ENCODE results near the gene WNT6. TPM values are rescaled to one million over a fixed set of nuclear protein-coding genes. Genes with fewer than 3 reads are reported as not detected.

Gene WNT6
- total RNA-seq, 2 donors from 2014 or later = 0.19 TPM

GRCh38 chr2:218821605-218822211 is 37.9 kb upstream of the WNT6 start:
- no peak overlapping the region for H3K27ac Mint-ChIP-seq
- DNase-seq (no peak), ATAC-seq (replicated peaks in 1 of 2) (no peak)
- no peaks in the 10 kb centered on the region for H3K9me3 Mint-ChIP-seq
- no peaks in the 10 kb centered on the region for H3K4me1 Mint-ChIP-seq (ENCODE audit: low read depth)
- no peaks in the 10 kb centered on the region for H3K36me3 Mint-ChIP-seq (ENCODE audit: insufficient read depth in 2 of 2)
- H3K27me3 Mint-ChIP-seq (ENCODE audit: low read depth) = peaks cover 11% of the 10 kb centered on the region
- no peak overlapping the region for H3K4me3 Mint-ChIP-seq

GRCh38 chr2:218822622-218823021 is 37.0 kb upstream of the WNT6 start:
- Mint-ChIP-seq H3K36me3 (ENCODE audit: insufficient read depth in 2 of 2) (no peaks in the 10 kb centered on the region), H3K27ac (no peak overlapping the region), H3K4me1 (ENCODE audit: low read depth) (no peaks in the 10 kb centered on the region), H3K4me3 (no peak overlapping the region), H3K27me3 (ENCODE audit: low read depth) (peaks cover 2% of the 10 kb centered on the region), H3K9me3 (no peaks in the 10 kb centered on the region)
- no peak for DNase-seq
- ATAC-seq (replicated peaks in 1 of 2) = no peak

- ATAC-seq (replicated peaks in 1 of 2) (no peak), DNase-seq (no peak)
- no peaks in the 10 kb centered on the region for H3K27me3 Mint-ChIP-seq (ENCODE audit: low read depth)
- no peak overlapping the region for H3K4me3 Mint-ChIP-seq
- H3K4me1 Mint-ChIP-seq (ENCODE audit: low read depth) = no peaks in the 10 kb centered on the region
- H3K9me3 Mint-ChIP-seq = no peaks in the 10 kb centered on the region
- H3K27ac Mint-ChIP-seq = no peak overlapping the region
- H3K36me3 Mint-ChIP-seq (ENCODE audit: insufficient read depth in 2 of 2) = no peaks in the 10 kb centered on the region
Observed at GRCh38 chr2:218823196-218823855, 36.3 kb upstream of the WNT6 start.

- no peaks in the 10 kb centered on the region for H3K9me3 Mint-ChIP-seq
- no peaks in the 10 kb centered on the region for H3K27me3 Mint-ChIP-seq (ENCODE audit: low read depth)
- no peak for ATAC-seq (replicated peaks in 1 of 2)
- DNase-seq = no peak
- no peak overlapping the region for H3K27ac Mint-ChIP-seq
- H3K4me1 Mint-ChIP-seq (ENCODE audit: low read depth) = no peaks in the 10 kb centered on the region
- H3K36me3 Mint-ChIP-seq (ENCODE audit: insufficient read depth in 2 of 2) = no peaks in the 10 kb centered on the region
- no peak overlapping the region for H3K4me3 Mint-ChIP-seq
Observed at GRCh38 chr2:218824004-218824403, 35.6 kb upstream of the WNT6 start.

GRCh38 chr2:218826791-218827190 is 32.8 kb upstream of the WNT6 start:
- H3K27ac Mint-ChIP-seq = no peak overlapping the region
- H3K36me3 Mint-ChIP-seq (ENCODE audit: insufficient read depth in 2 of 2) = no peaks in the 10 kb centered on the region
- H3K4me3 Mint-ChIP-seq = no peak overlapping the region
- DNase-seq (no peak), ATAC-seq (replicated peaks in 1 of 2) (no peak)
- no peaks in the 10 kb centered on the region for H3K9me3 Mint-ChIP-seq
- no peaks in the 10 kb centered on the region for H3K4me1 Mint-ChIP-seq (ENCODE audit: low read depth)
- H3K27me3 Mint-ChIP-seq (ENCODE audit: low read depth) = peaks cover 12% of the 10 kb centered on the region

- no peak overlapping the region for H3K27ac Mint-ChIP-seq
- peaks cover 23% of the 10 kb centered on the region for H3K27me3 Mint-ChIP-seq (ENCODE audit: low read depth)
- H3K4me3 Mint-ChIP-seq = no peak overlapping the region
- ATAC-seq (replicated peaks in 1 of 2) = no peak
- no peak for DNase-seq
- H3K9me3 Mint-ChIP-seq = no peaks in the 10 kb centered on the region
- no peaks in the 10 kb centered on the region for H3K4me1 Mint-ChIP-seq (ENCODE audit: low read depth)
- no peaks in the 10 kb centered on the region for H3K36me3 Mint-ChIP-seq (ENCODE audit: insufficient read depth in 2 of 2)
Observed at GRCh38 chr2:218827701-218828476, 31.7 kb upstream of the WNT6 start.

GRCh38 chr2:218828477-218828778 is 31.2 kb upstream of the WNT6 start:
- no peaks in the 10 kb centered on the region for H3K36me3 Mint-ChIP-seq (ENCODE audit: insufficient read depth in 2 of 2)
- H3K27ac Mint-ChIP-seq = no peak overlapping the region
- H3K4me1 Mint-ChIP-seq (ENCODE audit: low read depth) = no peaks in the 10 kb centered on the region
- ATAC-seq (replicated peaks in 1 of 2) = no peak
- no peak overlapping the region for H3K4me3 Mint-ChIP-seq
- DNase-seq = no peak
- no peaks in the 10 kb centered on the region for H3K9me3 Mint-ChIP-seq
- H3K27me3 Mint-ChIP-seq (ENCODE audit: low read depth) = peaks cover 28% of the 10 kb centered on the region

- Mint-ChIP-seq H3K4me1 (ENCODE audit: low read depth) (no peaks in the 10 kb centered on the region), H3K9me3 (no peaks in the 10 kb centered on the region), H3K4me3 (no peak overlapping the region), H3K27me3 (ENCODE audit: low read depth) (peaks cover 31% of the 10 kb centered on the region), H3K36me3 (ENCODE audit: insufficient read depth in 2 of 2) (no peaks in the 10 kb centered on the region), H3K27ac (no peak overlapping the region)
- DNase-seq = no peak
- no peak for ATAC-seq (replicated peaks in 1 of 2)
Observed at GRCh38 chr2:218829868-218830451, 29.6 kb upstream of the WNT6 start.

GRCh38 chr2:218830526-218831306 is 28.9 kb upstream of the WNT6 start:
- no peak overlapping the region for H3K27ac Mint-ChIP-seq
- H3K27me3 Mint-ChIP-seq (ENCODE audit: low read depth) = peaks cover 31% of the 10 kb centered on the region
- ATAC-seq (replicated peaks in 1 of 2) = no peak
- no peaks in the 10 kb centered on the region for H3K36me3 Mint-ChIP-seq (ENCODE audit: insufficient read depth in 2 of 2)
- H3K4me1 Mint-ChIP-seq (ENCODE audit: low read depth) = no peaks in the 10 kb centered on the region
- H3K9me3 Mint-ChIP-seq = no peaks in the 10 kb centered on the region
- H3K4me3 Mint-ChIP-seq = no peak overlapping the region
- no peak for DNase-seq

GRCh38 chr2:218831378-218831990 is 28.1 kb upstream of the WNT6 start, which contains the start of gene PRKAG3:
TSS of gene PRKAG3 (minus strand) at chr2:218831803.
- Mint-ChIP-seq H3K4me1 (ENCODE audit: low read depth) (no peaks in the 10 kb centered on the region), H3K27ac (no peak within 1 kb of the TSS), H3K4me3 (no peak within 1 kb of the TSS), H3K9me3 (no peaks in the 10 kb centered on the region), H3K27me3 (ENCODE audit: low read depth) (peaks cover 31% of the 10 kb centered on the region), H3K36me3 (ENCODE audit: insufficient read depth in 2 of 2) (no peaks in the 10 kb centered on the region)
- ATAC-seq (replicated peaks in 1 of 2) (no peak), DNase-seq (no peak)

GRCh38 chr2:218832081-218832480 is 27.5 kb upstream of the WNT6 start:
- DNase-seq (no peak), ATAC-seq (replicated peaks in 1 of 2) (no peak)
- Mint-ChIP-seq H3K4me3 (no peak overlapping the region), H3K4me1 (ENCODE audit: low read depth) (no peaks in the 10 kb centered on the region), H3K36me3 (ENCODE audit: insufficient read depth in 2 of 2) (no peaks in the 10 kb centered on the region), H3K27ac (no peak overlapping the region), H3K27me3 (ENCODE audit: low read depth) (peaks cover 31% of the 10 kb centered on the region), H3K9me3 (peaks cover 0 to under 1% of the 10 kb centered on the region in 2 donors)

- no peak for DNase-seq
- no peaks in the 10 kb centered on the region for H3K4me1 Mint-ChIP-seq (ENCODE audit: low read depth)
- no peak overlapping the region for H3K4me3 Mint-ChIP-seq
- peaks cover 0 to 2% of the 10 kb centered on the region in 2 donors for H3K36me3 Mint-ChIP-seq (ENCODE audit: insufficient read depth in 2 of 2)
- no peak overlapping the region for H3K27ac Mint-ChIP-seq
- peaks cover 0 to 4% of the 10 kb centered on the region in 2 donors for H3K9me3 Mint-ChIP-seq
- ATAC-seq (replicated peaks in 1 of 2) = no peak
- peaks cover 31% of the 10 kb centered on the region for H3K27me3 Mint-ChIP-seq (ENCODE audit: low read depth)
Observed at GRCh38 chr2:218832520-218832919, 27.1 kb upstream of the WNT6 start.
